HAP-1 (cell line): ENCODE data around the gene ODAD3.
"Not testable (repeated sequence)": the region's sequence is repeated elsewhere in the genome, so short reads cannot be mapped to it uniquely, and the experiment has no call there.

Source experiments
- DNase-seq, 2 experiments: peaks; one replicate each; pipeline ENCODE4 v3.0.0-alpha.2; 2016 to 2020; ENCODE audit warnings: low spot score in 2 of 2
- H3K27me3 ChIP-seq: fragments of 250-450 bp; sonication (Bioruptor Pico); 2 replicates; pipeline ENCODE4 v1.5.1; 2020; ENCODE audit warnings: low read depth, mild to moderate bottlenecking, moderate library complexity
- H3K36me3 ChIP-seq: fragments of 250-450 bp; sonication (Bioruptor Pico); replicated peaks from 2 replicates; pipeline ENCODE4 v1.5.1; 2020; ENCODE audit warnings: mild to moderate bottlenecking
- H3K4me1 ChIP-seq: fragments of 250-450 bp; sonication (Bioruptor Pico); 2 replicates; pipeline ENCODE4 v1.5.1; 2020; ENCODE audit warnings: mild to moderate bottlenecking
- H3K4me3 ChIP-seq: fragments of 250-450 bp; sonication (Bioruptor Pico); 2 replicates; pipeline ENCODE4 v1.5.1; 2020; ENCODE audit warnings: mild to moderate bottlenecking, moderate library complexity
- H3K9me3 ChIP-seq: fragments of 250-450 bp; sonication (Bioruptor Pico); 2 replicates; pipeline ENCODE4 v1.5.1; 2020; ENCODE audit warnings: mild to moderate bottlenecking, moderate library complexity
- in situ Hi-C: fragments of 300-500 bp; cut with MboI; formaldehyde crosslinking; loops from 3 replicates; pipeline ENCODE4 v1.14.3; 2020; ENCODE audit warnings: low sequenced_read_pairs, inconsistent platforms, mixed read lengths

ODAD3 gene

GRCh38 chr19:11418549-11419506, 16.1 kb downstream of the ODAD3 start, which contains the start of gene RGL3:
Gene RGL3, minus strand, starts transcription at chr19:11419314. Its CDS starts 36 bp downstream, at chr19:11419278.
- no peaks in the 10 kb centered on the region for H3K36me3 ChIP-seq
- H3K9me3 ChIP-seq: no peaks in the 10 kb centered on the region
- H3K4me1 ChIP-seq: no peaks in the 10 kb centered on the region; the same call in 1 of the 2 replicates
- DNase-seq: no peak
- peak within 1 kb of the TSS; percentile 25 for H3K4me3 ChIP-seq
- in situ Hi-C loops: no loop called here
- peaks cover 28% of the 10 kb centered on the region for H3K27me3 ChIP-seq

GRCh38 chr19:11418094-11418548, 16.8 kb downstream of the ODAD3 start:
- peak overlapping the region; percentile 25 for H3K4me3 ChIP-seq
- H3K9me3 ChIP-seq: no peaks in the 10 kb centered on the region
- in situ Hi-C loops: no loop called here
- no peaks in the 10 kb centered on the region for H3K36me3 ChIP-seq
- H3K27me3 ChIP-seq: peaks cover 28% of the 10 kb centered on the region
- H3K4me1 ChIP-seq: no peaks in the 10 kb centered on the region; the same call in 1 of the 2 replicates
- DNase-seq: no peak

GRCh38 chr19:11416346-11417052, 18.4 kb downstream of the ODAD3 start:
- in situ Hi-C loops: no loop called here
- H3K27me3 ChIP-seq: peaks cover 28% of the 10 kb centered on the region
- no peaks in the 10 kb centered on the region; the same call in 1 of the 2 replicates for H3K4me1 ChIP-seq
- no peaks in the 10 kb centered on the region for H3K36me3 ChIP-seq
- no peak overlapping the region for H3K4me3 ChIP-seq
- H3K9me3 ChIP-seq: no peaks in the 10 kb centered on the region
- DNase-seq: no peak

GRCh38 chr19:11414544-11414943, 20.4 kb downstream of the ODAD3 start:
- peaks cover 18% of the 10 kb centered on the region for H3K27me3 ChIP-seq
- no peak overlapping the region for H3K4me3 ChIP-seq
- no peaks in the 10 kb centered on the region for H3K9me3 ChIP-seq
- H3K4me1 ChIP-seq: no peaks in the 10 kb centered on the region; the same call in 1 of the 2 replicates
- no peaks in the 10 kb centered on the region for H3K36me3 ChIP-seq
- DNase-seq: peak; percentile 76 to 86
- in situ Hi-C loops: no loop called here

- Histone ChIP-seq H3K36me3 (no peaks in the 10 kb centered on the region), H3K4me1 (no peaks in the 10 kb centered on the region; the same call in 1 of the 2 replicates), H3K9me3 (no peaks in the 10 kb centered on the region), H3K27me3 (0 out of 2 replicates have a peak, but pooled peaks cover 3% of the 10 kb centered on the region), H3K4me3 (no peak overlapping the region)
- no peak for DNase-seq
- in situ Hi-C loops: no loop called here
Observed at GRCh38 chr19:11410682-11411081, 24.2 kb downstream of the ODAD3 start.

GRCh38 chr19:11408591-11408990, 26.3 kb downstream of the ODAD3 start:
- in situ Hi-C loops: no loop called here
- DNase-seq: no peak
- no peaks in the 10 kb centered on the region for H3K9me3 ChIP-seq
- 0 out of 2 replicates have a peak, but pooled peaks cover 3% of the 10 kb centered on the region for H3K27me3 ChIP-seq
- no peak overlapping the region for H3K4me3 ChIP-seq
- H3K36me3 ChIP-seq: no peaks in the 10 kb centered on the region
- H3K4me1 ChIP-seq: no peaks in the 10 kb centered on the region

GRCh38 chr19:11406703-11407236, 28.2 kb downstream of the ODAD3 start:
- H3K4me3 ChIP-seq, H3K4me1 ChIP-seq, in situ Hi-C loops, DNase-seq, H3K27me3 ChIP-seq, H3K9me3 ChIP-seq, H3K36me3 ChIP-seq: not testable (repeated sequence)

- H3K9me3 ChIP-seq: no peaks in the 10 kb centered on the region
- 0 out of 2 replicates have a peak, but pooled peaks cover 3% of the 10 kb centered on the region for H3K27me3 ChIP-seq
- H3K36me3 ChIP-seq: no peaks in the 10 kb centered on the region
- peak in 1 of 2 experiments; percentile 59 for DNase-seq
- H3K4me1 ChIP-seq: no peaks in the 10 kb centered on the region
- in situ Hi-C loops: no loop called here
- peak overlapping the region; percentile 1; the same call in 1 of the 2 replicates for H3K4me3 ChIP-seq
Observed at GRCh38 chr19:11405846-11406643, 28.9 kb downstream of the ODAD3 start.

GRCh38 chr19:11404588-11405222, 30.2 kb downstream of the ODAD3 start:
- Histone ChIP-seq H3K9me3 (no peaks in the 10 kb centered on the region), H3K36me3 (no peaks in the 10 kb centered on the region), H3K4me1 (no peaks in the 10 kb centered on the region), H3K27me3 (0 out of 2 replicates have a peak, but pooled peaks cover 3% of the 10 kb centered on the region), H3K4me3 (no peak overlapping the region)
- no peak for DNase-seq
- in situ Hi-C loops: no loop called here

- 0 out of 2 replicates have a peak, but pooled peaks cover 3% of the 10 kb centered on the region for H3K27me3 ChIP-seq
- H3K4me3 ChIP-seq: no peak overlapping the region
- no peak for DNase-seq
- H3K9me3 ChIP-seq: no peaks in the 10 kb centered on the region
- H3K4me1 ChIP-seq: no peaks in the 10 kb centered on the region
- H3K36me3 ChIP-seq: no peaks in the 10 kb centered on the region
- in situ Hi-C loops: no loop called here
Observed at GRCh38 chr19:11401808-11402543, 32.9 kb downstream of the ODAD3 start.

GRCh38 chr19:11400798-11401197, 34.1 kb downstream of the ODAD3 start:
- no peak overlapping the region for H3K4me3 ChIP-seq
- no peaks in the 10 kb centered on the region for H3K9me3 ChIP-seq
- H3K27me3 ChIP-seq: no peaks in the 10 kb centered on the region
- in situ Hi-C loops: no loop called here
- no peak for DNase-seq
- no peaks in the 10 kb centered on the region for H3K4me1 ChIP-seq
- no peaks in the 10 kb centered on the region for H3K36me3 ChIP-seq

GRCh38 chr19:11399667-11400066, 35.3 kb downstream of the ODAD3 start:
- H3K36me3 ChIP-seq: no peaks in the 10 kb centered on the region
- no peaks in the 10 kb centered on the region for H3K9me3 ChIP-seq
- H3K4me1 ChIP-seq: no peaks in the 10 kb centered on the region
- in situ Hi-C loops: no loop called here
- H3K4me3 ChIP-seq: no peak overlapping the region
- no peak for DNase-seq
- no peaks in the 10 kb centered on the region for H3K27me3 ChIP-seq
